ENCODE measurements around the gene HSH2D.

GRCh38 chr19:16175954-16176353, 32.5 kb downstream of the HSH2D start:
- TF ChIP-seq CTCF (IDR thresholded peaks at IDR 0.05; ENCODE audit: insufficient read depth, low read length), result no peak
- no peak for TF ChIP-seq GABPA (IDR thresholded peaks at IDR 0.05; ENCODE audit: low read depth)
- no peak for TF ChIP-seq POLR2AphosphoS5 (IDR thresholded peaks at IDR 0.05; ENCODE audit: low read depth)
- TF ChIP-seq REST (IDR thresholded peaks at IDR 0.05; ENCODE audit: insufficient replicate concordance, low read depth), result no peak
- TF ChIP-seq SPI1 (IDR thresholded peaks at IDR 0.05; ENCODE audit: borderline replicate concordance, low read depth), result no peak
